Activated T-cell treated with anti-CD3 and anti-CD28 coated beads, Interleukin-2, amount 50 U/mL, for 4 hours (primary cell): ENCODE measurements around the gene BAHCC1. TPM values are rescaled to one million over a fixed set of nuclear protein-coding genes. Genes with fewer than 3 reads are reported as not detected.

Source experiments
- ATAC-seq, 2 donors: fragments of 200-7000 bp; cut with Tn5 transposase; one replicate each; pipeline ENCODE4 v1.10.0; 2021
- DNase-seq: peaks from one replicate; pipeline ENCODE4 v3.0.0-alpha.2; 2020
- H3K27me3 Mint-ChIP-seq: one replicate; pipeline ENCODE4 v1.8.0; 2021; ENCODE audit warnings: low read depth, mixed read lengths
- H3K36me3 Mint-ChIP-seq: one replicate; pipeline ENCODE4 v1.8.0; 2022; ENCODE audit warnings: mixed read lengths; ENCODE audit not compliant: insufficient read depth
- H3K4me1 Mint-ChIP-seq: one replicate; pipeline ENCODE4 v1.8.0; 2021; ENCODE audit warnings: low read depth, mixed read lengths
- H3K4me3 Mint-ChIP-seq: one replicate; pipeline ENCODE4 v1.8.0; 2021; ENCODE audit warnings: mild to moderate bottlenecking, moderate library complexity, mixed read lengths
- H3K9me3 Mint-ChIP-seq: one replicate; pipeline ENCODE4 v1.8.0; 2021; ENCODE audit warnings: mixed read lengths
- total RNA-seq, 3 donors: library from RNA; stranded (reverse); gene quantifications; one replicate each; pipeline ENCODE4 v1.2.1, GENCODE V29; 2021

The BAHCC1 gene
- total RNA-seq, 3 donors from 2014 or later = 0.08 to 0.19 (median 0.08) TPM

DNA sequence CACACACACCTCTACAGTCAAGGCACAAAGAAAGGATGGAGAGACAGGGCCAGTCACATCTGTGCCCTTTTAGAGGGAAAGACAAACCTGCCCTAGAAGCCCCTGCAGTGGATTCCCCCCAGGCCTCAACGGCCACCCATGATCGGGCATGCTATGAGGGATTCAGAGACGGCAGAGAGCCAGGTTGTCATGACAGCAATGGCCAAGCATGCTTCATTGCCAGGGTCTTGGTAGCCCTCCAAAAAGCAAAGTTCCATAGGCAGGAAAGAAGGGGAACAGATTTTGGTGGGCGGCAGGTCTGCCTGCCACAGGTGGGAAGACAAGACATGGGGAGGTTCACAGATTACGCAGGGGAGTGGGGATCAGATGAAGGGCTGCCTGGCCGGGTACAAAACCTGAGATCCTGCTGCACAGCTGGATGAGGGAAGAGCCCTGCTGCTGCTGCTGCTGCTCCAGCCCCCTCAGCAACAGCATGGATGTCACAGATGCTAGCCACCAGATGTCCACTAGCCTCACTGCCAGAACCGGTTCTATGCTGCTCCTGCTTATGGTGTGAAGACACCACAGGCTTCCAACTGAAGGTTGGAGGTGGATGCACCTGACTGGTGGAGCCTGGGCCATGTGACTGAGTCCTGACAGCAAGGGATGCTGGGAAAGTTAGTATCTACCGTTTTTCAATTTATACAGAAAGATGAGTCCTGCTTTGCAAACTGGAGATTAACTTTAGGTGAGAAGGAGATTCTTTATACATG lies 99.5 kb downstream of the BAHCC1 start:
- DNase-seq = no peak
- Mint-ChIP-seq H3K4me1 (no peaks in the 10 kb centered on the region), H3K27me3 (peaks cover 5% of the 10 kb centered on the region), H3K9me3 (no peaks in the 10 kb centered on the region), H3K36me3 (no peaks in the 10 kb centered on the region), H3K4me3 (no peak overlapping the region)
- peak in 1 of 2 donors; percentile 72 for ATAC-seq

GRCh38 chr17:81498953-81499600 lies 103.8 kb downstream of the BAHCC1 start:
- ATAC-seq = no peak
- H3K27me3 Mint-ChIP-seq = peaks cover 2% of the 10 kb centered on the region
- H3K4me3 Mint-ChIP-seq = no peak overlapping the region
- no peak for DNase-seq
- H3K9me3 Mint-ChIP-seq = no peaks in the 10 kb centered on the region
- no peaks in the 10 kb centered on the region for H3K4me1 Mint-ChIP-seq
- H3K36me3 Mint-ChIP-seq = no peaks in the 10 kb centered on the region

DNA sequence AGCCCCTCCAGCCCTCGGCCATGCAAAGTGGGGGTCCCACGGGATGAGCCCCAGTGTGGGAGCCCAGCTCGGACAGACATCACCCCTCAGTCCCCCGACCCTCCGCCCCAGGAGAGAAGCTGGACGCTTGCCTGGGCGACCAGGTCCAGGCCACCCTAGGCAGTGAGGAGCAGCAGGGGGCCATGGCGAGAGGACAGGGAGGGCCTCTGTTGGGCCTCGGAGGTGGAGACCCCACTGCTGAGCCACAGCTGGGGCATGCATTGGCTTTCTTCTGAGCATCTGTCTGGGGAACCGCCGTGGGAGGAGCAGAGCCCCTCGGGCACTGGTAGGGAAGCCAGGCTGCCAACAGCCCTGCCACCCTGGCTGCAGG lies 104.3 kb downstream of the BAHCC1 start:
- Mint-ChIP-seq H3K27me3 (peaks cover 2% of the 10 kb centered on the region), H3K36me3 (no peaks in the 10 kb centered on the region), H3K4me1 (no peaks in the 10 kb centered on the region), H3K9me3 (no peaks in the 10 kb centered on the region), H3K4me3 (no peak overlapping the region)
- DNase-seq (no peak), ATAC-seq (no peak)

DNA sequence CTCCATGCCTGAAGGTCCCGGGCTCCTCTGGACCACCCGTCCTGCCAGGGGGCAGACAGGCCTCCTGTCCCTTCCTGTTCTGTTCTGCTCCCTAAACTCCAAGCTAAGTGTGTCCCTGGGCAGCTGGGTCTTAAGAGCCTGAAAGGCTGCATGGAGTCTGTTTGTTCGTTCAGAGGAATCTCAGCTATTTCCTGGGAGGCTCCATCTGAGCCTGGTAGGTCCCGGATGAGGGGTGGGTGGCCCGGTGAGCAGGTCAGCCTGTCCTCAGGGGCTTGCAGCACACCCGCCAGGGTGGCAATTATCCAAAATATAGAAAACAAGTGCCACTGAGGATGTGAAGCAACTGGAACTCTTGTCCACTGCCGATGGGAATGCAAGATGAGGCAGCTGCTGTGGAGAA lies 104.8 kb downstream of the BAHCC1 start:
- no peaks in the 10 kb centered on the region for H3K36me3 Mint-ChIP-seq
- no peaks in the 10 kb centered on the region for H3K4me1 Mint-ChIP-seq

DNA sequence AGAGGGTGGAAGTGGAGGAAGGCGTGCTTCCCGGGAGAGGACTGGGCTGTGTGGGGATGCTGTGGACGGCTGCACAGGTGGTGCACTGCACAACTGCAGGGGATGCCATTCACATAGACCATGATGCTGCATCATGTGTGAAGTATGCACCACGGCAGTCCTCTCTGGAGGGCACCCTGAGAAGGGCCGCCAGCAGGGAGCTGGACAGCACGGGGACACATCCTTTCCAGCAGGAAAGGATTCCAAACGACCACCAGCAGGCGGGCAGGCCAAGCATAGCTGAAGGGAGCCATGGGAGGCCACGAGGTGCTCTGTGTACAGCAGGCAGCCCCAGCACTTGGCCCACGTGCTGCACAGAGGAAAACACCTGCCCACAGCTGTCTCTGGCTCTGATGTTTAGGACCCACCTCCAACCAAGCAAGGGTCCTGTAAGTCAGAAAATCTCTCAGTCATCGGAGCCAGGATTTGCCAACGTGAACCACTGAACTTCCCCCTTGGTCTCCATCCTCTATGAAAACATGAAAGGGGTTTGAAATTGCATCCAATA lies 107.3 kb downstream of the BAHCC1 start:
- no peak for DNase-seq
- H3K4me3 Mint-ChIP-seq = no peak overlapping the region
- H3K4me1 Mint-ChIP-seq = peaks cover under 1% of the 10 kb centered on the region
- no peaks in the 10 kb centered on the region for H3K36me3 Mint-ChIP-seq
- H3K27me3 Mint-ChIP-seq = peaks cover 2% of the 10 kb centered on the region
- ATAC-seq = no peak
- no peaks in the 10 kb centered on the region for H3K9me3 Mint-ChIP-seq

More for the DNA sequence above, 104.8 kb downstream of the BAHCC1 start:
- H3K27me3 Mint-ChIP-seq = peaks cover 2% of the 10 kb centered on the region
- ATAC-seq = no peak
- H3K4me3 Mint-ChIP-seq = no peak overlapping the region
- H3K9me3 Mint-ChIP-seq = no peaks in the 10 kb centered on the region
- DNase-seq = no peak

DNA sequence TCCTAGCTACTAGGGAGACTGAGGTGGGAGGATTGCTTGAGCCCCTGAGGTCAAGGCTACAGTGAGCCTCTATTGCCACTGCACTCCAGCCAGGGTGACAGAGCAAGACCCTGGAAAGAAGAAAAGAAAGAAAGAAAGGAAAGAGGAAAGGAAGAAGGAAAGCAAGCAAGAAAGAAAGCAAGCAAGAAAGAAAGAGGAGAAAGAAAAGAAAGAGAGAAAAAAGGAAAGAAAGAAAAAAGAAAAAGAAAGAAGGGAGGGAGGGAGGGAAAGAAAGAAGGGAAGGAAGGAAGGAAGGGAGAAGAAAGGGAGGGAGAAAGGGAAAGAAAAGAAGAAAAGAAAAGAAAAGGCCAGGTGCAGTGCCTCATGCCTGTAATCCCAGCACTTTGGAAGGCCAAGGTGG lies 108.4 kb downstream of the BAHCC1 start:
- no peaks in the 10 kb centered on the region for H3K27me3 Mint-ChIP-seq
- H3K4me1 Mint-ChIP-seq = peaks cover 8% of the 10 kb centered on the region
- H3K9me3 Mint-ChIP-seq = no peaks in the 10 kb centered on the region
- ATAC-seq (no peak), DNase-seq (no peak)
- no peak overlapping the region for H3K4me3 Mint-ChIP-seq
- H3K36me3 Mint-ChIP-seq = no peaks in the 10 kb centered on the region

GRCh38 chr17:81508639-81509206 lies 113.5 kb downstream of the BAHCC1 start:
- Mint-ChIP-seq H3K4me1 (peaks cover 23% of the 10 kb centered on the region), H3K36me3 (peaks cover 34% of the 10 kb centered on the region), H3K4me3 (peak overlapping the region; percentile 96), H3K27me3 (no peaks in the 10 kb centered on the region), H3K9me3 (no peaks in the 10 kb centered on the region)
- ATAC-seq (no peak), DNase-seq (no peak)

DNA sequence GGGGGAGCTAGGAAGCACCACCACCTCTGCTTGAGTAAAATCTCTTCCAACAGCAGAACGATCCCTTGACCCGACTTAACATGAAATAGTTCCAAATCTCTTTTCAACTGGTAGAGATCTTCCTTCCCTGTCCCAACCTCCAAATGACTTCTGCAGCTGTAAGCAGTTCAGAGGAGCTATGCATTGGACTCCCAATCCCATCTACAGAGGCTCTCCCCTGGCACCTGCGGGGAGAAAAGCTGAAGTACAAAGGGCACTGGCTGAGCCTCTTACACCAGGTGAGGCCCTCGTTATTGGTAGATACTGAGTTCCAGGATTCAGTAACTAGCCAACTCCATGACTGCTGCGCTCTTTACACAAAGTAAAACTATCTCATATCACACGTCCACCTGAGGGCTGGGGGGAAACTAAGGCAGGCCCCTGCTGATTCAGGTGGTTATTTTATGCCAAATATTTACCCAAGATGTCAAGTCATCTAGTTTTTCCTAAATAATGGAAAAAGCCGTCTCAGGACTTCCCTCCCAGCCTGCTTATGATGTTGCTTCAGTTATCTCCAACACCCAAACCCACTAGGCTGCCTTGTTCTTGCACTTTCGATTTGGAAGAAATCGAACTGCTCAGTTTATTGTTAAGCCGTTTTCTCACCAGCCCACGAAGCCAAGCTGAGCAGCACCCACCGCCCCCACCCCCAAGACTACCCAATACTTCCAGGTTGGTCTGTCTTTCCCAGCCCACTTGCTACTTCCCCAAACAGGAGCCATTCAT lies 114.1 kb downstream of the BAHCC1 start:
- Mint-ChIP-seq H3K27me3 (no peaks in the 10 kb centered on the region), H3K4me3 (peak overlapping the region; percentile 96), H3K4me1 (peaks cover 23% of the 10 kb centered on the region), H3K36me3 (peaks cover 34% of the 10 kb centered on the region), H3K9me3 (no peaks in the 10 kb centered on the region)
- DNase-seq (no peak), ATAC-seq (peak in 1 of 2 donors; percentile 2)

DNA sequence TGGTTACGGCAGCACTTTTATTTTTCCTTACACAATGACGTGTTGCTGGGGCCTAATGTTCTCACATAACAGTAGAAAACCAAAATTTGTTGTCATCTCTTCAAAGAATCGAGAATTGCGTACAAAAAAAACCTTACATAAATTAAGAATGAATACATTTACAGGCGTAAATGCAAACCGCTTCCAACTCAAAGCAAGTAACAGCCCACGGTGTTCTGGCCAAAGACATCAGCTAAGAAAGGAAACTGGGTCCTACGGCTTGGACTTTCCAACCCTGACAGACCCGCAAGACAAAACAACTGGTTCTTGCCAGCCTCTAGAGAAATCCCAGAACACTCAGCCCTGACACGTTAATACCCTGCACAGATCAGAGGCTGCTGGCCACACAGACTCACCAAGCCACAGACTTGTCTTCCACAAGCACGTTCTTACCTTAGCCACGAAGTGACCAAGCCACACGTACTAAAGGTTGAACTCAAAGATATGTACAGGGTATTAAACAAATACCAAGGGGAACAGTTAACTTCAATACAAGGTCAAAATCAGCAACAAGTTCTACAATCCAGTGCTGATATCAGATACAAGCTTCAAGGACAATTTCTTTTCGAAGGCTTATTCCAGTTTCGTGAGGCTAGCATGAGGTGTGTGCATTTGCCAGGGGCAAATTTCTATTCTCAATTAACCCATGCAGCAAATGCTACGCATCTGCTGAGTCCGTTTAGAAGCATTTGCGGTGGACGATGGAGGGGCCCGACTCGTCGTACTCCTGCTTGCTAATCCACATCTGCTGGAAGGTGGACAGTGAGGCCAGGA lies 114.9 kb downstream of the BAHCC1 start:
- peaks cover 34% of the 10 kb centered on the region for H3K36me3 Mint-ChIP-seq
- ATAC-seq (no peak), DNase-seq (no peak)
- no peaks in the 10 kb centered on the region for H3K9me3 Mint-ChIP-seq
- H3K4me1 Mint-ChIP-seq = peaks cover 23% of the 10 kb centered on the region
- H3K27me3 Mint-ChIP-seq = no peaks in the 10 kb centered on the region
- peak overlapping the region; percentile 96 for H3K4me3 Mint-ChIP-seq

GRCh38 chr17:81510785-81511553 lies 115.7 kb downstream of the BAHCC1 start:
- ATAC-seq = no peak

DNA sequence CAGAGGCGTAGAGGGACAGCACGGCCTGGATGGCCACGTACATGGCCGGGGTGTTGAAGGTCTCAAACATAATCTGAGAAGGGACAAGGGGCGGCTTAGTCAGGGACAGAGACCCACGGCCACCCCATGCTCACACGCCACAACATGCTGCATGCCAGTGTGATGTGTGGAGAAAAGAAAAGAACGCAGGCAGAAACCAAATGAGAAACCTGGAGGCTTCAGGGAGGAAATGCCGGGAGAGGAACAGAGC lies 116.2 kb downstream of the BAHCC1 start:
- DNase-seq (no peak), ATAC-seq (no peak)
- Mint-ChIP-seq H3K4me1 (peaks cover 33% of the 10 kb centered on the region), H3K4me3 (peak overlapping the region; percentile 96), H3K9me3 (no peaks in the 10 kb centered on the region), H3K27me3 (no peaks in the 10 kb centered on the region), H3K36me3 (peaks cover 34% of the 10 kb centered on the region)

More at GRCh38 chr17:81510785-81511553, 115.7 kb downstream of the BAHCC1 start:
- no peaks in the 10 kb centered on the region for H3K27me3 Mint-ChIP-seq
- peaks cover 28% of the 10 kb centered on the region for H3K4me1 Mint-ChIP-seq
- no peak for DNase-seq
- peak overlapping the region; percentile 96 for H3K4me3 Mint-ChIP-seq
- H3K9me3 Mint-ChIP-seq = no peaks in the 10 kb centered on the region
- H3K36me3 Mint-ChIP-seq = peaks cover 34% of the 10 kb centered on the region

GRCh38 chr17:81511804-81512561 lies 116.7 kb downstream of the BAHCC1 start:
- H3K36me3 Mint-ChIP-seq = peaks cover 34% of the 10 kb centered on the region
- H3K4me1 Mint-ChIP-seq = peaks cover 36% of the 10 kb centered on the region
- peak overlapping the region; percentile 96 for H3K4me3 Mint-ChIP-seq
- H3K9me3 Mint-ChIP-seq = no peaks in the 10 kb centered on the region
- no peaks in the 10 kb centered on the region for H3K27me3 Mint-ChIP-seq
- no peak for ATAC-seq
- DNase-seq = peak; percentile 39
